Panc1 (cell line): ENCODE measurements around the gene TEF. TPM values are rescaled to one million over a fixed set of nuclear protein-coding genes. Genes with fewer than 3 reads are reported as not detected.

Experiments
- ATAC-seq: fragments of 200-7000 bp; cut with Tn5 transposase; 2 replicates; pipeline ENCODE4 v1.9.1; 2020; ENCODE audit warnings: mild to moderate bottlenecking, moderate library complexity
- BruUV-seq: library from RNA; stranded (reverse); fragments of 400-500 nt; replicated peaks from 2 replicates; lab custom pipeline; 2021; lab: Mats Ljungman, UMichigan
- CTCF ChIA-PET: fragments of 300-600 bp; sonication (Branson Sonifier 250); formaldehyde crosslinking; loops from one replicate; lab custom pipeline; 2022; ENCODE audit warnings: antibody characterized with exemption; lab: Charles Lee
- POLR2A ChIA-PET: fragments of 300-600 bp; sonication (Branson Sonifier 250); formaldehyde crosslinking; loops from one replicate; lab custom pipeline; 2022; ENCODE audit warnings: antibody characterized with exemption; lab: Charles Lee
- DNase-seq: peaks from one replicate; pipeline ENCODE4 v3.0.0-alpha.2; 2010; ENCODE audit warnings: low read depth, low spot score
- H3K27ac ChIP-seq: 2 replicates; pipeline ENCODE4 v1.5.1; 2011; ENCODE audit warnings: mild to moderate bottlenecking, low read length, inconsistent platforms
- H3K27me3 ChIP-seq: fragments of 200-500 bp; sonication (Bioruptor generic); 2 replicates; pipeline ENCODE4 v1.6.0; 2014; ENCODE audit warnings: low read length, inconsistent platforms; ENCODE audit not compliant: control insufficient read depth, insufficient read depth
- H3K36me3 ChIP-seq: fragments of 200-500 bp; sonication (Bioruptor generic); 2 replicates; pipeline ENCODE4 v1.5.1; 2014; ENCODE audit warnings: inconsistent platforms, mild to moderate bottlenecking, low read length, moderate library complexity; ENCODE audit not compliant: control insufficient read depth, insufficient read depth
- H3K4me1 ChIP-seq: 2 replicates; pipeline ENCODE4 v1.5.1; 2011; ENCODE audit warnings: inconsistent platforms, mild to moderate bottlenecking, low read length, moderate library complexity; ENCODE audit not compliant: control insufficient read depth, insufficient read depth
- H3K4me3 ChIP-seq, 2 experiments: 2 replicates each; pipeline ENCODE4 v1.5.1; 2011 to 2012; ENCODE audit warnings: low read depth in 2 of 2, low read length in 2 of 2, mild to moderate bottlenecking in 2 of 2, inconsistent platforms in 1 of 2, moderate library complexity in 1 of 2
- H3K9me3 ChIP-seq: fragments of 200-500 bp; sonication (Bioruptor generic); 2 replicates; pipeline ENCODE4 v1.5.1; 2014; ENCODE audit warnings: low read depth, mild to moderate bottlenecking, inconsistent platforms, low read length, moderate library complexity; ENCODE audit not compliant: control insufficient read depth, insufficient read depth
- POLR2AphosphoS5 ChIP-seq: IDR thresholded peaks from 2 replicates; pipeline ENCODE4 v1.6.1; 2012; ENCODE audit warnings: mild to moderate bottlenecking, low read depth, low read length, moderate library complexity
- SIN3A ChIP-seq: IDR thresholded peaks from 2 replicates; pipeline ENCODE4 v1.6.1; 2012; ENCODE audit warnings: low read depth, mild to moderate bottlenecking, low read length, moderate library complexity, borderline replicate concordance; ENCODE audit not compliant: insufficient read depth
- TCF7L2 ChIP-seq: IDR thresholded peaks from 2 replicates; pipeline ENCODE4 v1.6.1; 2011; ENCODE audit warnings: mild to moderate bottlenecking, low read depth, low read length, inconsistent platforms
- in situ Hi-C: cut with HindIII; loops from 2 replicates; pipeline ENCODE4 v1.10.0; 2016; ENCODE audit warnings: low sequenced_read_pairs, low pct_unique_long_range_greater_than_20kb
- intact Hi-C: fragments of 100-400 bp; cut with micrococcal nuclease; formaldehyde crosslinking; loops from one replicate; pipeline ENCODE4 v1.10.0; 2022; ENCODE audit not compliant: unreplicated experiment
- total RNA-seq: library from RNA; stranded (reverse); gene quantifications from one replicate; pipeline ENCODE4 v1.2.1, GENCODE V29; 2021; ENCODE audit not compliant: unreplicated experiment
- TF ChIP-seq, protein P1 (sequence below), 2 experiments: IDR thresholded peaks; 2 replicates each; pipeline ENCODE4 v1.6.1; 2011 to 2012; ENCODE audit warnings: low read depth in 2 of 2, control low read depth in 1 of 2, low read length in 1 of 2, mild to moderate bottlenecking in 1 of 2, moderate library complexity in 1 of 2; ENCODE audit not compliant: insufficient read depth in 1 of 2
- TF ChIP-seq, protein P2 (sequence below): fragments of 450-650 bp; IDR thresholded peaks from 2 replicates; pipeline ENCODE4 v1.5.1; 2017; ENCODE audit warnings: mild to moderate bottlenecking

Gene TEF
- total RNA-seq, 1 experiment from 2014 or later: 7.8 TPM

DNA sequence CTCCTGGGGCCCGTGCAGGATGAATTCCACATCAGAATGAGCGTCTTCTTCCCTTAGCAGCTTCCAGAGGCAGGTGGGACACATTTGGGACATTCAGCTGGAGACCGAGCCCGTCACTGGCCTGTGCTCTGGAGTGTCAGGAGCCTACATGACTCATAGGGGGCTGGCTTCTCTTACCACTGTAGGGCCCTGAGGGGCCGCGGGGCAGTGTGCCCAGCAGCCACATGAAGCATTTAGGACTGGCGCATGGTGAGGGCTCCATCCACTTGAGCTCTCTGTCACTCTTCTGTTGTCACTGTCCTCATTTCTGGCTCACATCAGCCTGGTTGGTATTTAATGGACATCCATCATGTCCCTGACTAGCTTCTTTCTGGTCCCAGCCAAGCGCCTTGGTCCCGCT, 38.0 kb upstream of the TEF start:
- Histone ChIP-seq H3K4me3 (no peak overlapping the region), H3K9me3 (no peaks in the 10 kb centered on the region), H3K36me3 (no peaks in the 10 kb centered on the region; the same call in 1 of the 2 replicates), H3K27ac (no peak overlapping the region), H3K27me3 (no peaks in the 10 kb centered on the region), H3K4me1 (no peaks in the 10 kb centered on the region)
- ATAC-seq: no peak
- in situ Hi-C loops (no loop called here), intact Hi-C loops (no loop called here)
- no peak for DNase-seq
- CTCF ChIA-PET: no interaction called here
- no TSS peak for BruUV-seq
- TF ChIP-seq TCF7L2 (no peak), SIN3A (no peak), POLR2AphosphoS5 (no peak)
- TF ChIP-seq, protein P1, sequence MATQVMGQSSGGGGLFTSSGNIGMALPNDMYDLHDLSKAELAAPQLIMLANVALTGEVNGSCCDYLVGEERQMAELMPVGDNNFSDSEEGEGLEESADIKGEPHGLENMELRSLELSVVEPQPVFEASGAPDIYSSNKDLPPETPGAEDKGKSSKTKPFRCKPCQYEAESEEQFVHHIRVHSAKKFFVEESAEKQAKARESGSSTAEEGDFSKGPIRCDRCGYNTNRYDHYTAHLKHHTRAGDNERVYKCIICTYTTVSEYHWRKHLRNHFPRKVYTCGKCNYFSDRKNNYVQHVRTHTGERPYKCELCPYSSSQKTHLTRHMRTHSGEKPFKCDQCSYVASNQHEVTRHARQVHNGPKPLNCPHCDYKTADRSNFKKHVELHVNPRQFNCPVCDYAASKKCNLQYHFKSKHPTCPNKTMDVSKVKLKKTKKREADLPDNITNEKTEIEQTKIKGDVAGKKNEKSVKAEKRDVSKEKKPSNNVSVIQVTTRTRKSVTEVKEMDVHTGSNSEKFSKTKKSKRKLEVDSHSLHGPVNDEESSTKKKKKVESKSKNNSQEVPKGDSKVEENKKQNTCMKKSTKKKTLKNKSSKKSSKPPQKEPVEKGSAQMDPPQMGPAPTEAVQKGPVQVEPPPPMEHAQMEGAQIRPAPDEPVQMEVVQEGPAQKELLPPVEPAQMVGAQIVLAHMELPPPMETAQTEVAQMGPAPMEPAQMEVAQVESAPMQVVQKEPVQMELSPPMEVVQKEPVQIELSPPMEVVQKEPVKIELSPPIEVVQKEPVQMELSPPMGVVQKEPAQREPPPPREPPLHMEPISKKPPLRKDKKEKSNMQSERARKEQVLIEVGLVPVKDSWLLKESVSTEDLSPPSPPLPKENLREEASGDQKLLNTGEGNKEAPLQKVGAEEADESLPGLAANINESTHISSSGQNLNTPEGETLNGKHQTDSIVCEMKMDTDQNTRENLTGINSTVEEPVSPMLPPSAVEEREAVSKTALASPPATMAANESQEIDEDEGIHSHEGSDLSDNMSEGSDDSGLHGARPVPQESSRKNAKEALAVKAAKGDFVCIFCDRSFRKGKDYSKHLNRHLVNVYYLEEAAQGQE (IDR thresholded peaks at IDR 0.05; ENCODE audit: insufficient read depth in 1 of 2, low read depth in 2 of 2, low read length in 1 of 2): no peak
- TF ChIP-seq, protein P2, sequence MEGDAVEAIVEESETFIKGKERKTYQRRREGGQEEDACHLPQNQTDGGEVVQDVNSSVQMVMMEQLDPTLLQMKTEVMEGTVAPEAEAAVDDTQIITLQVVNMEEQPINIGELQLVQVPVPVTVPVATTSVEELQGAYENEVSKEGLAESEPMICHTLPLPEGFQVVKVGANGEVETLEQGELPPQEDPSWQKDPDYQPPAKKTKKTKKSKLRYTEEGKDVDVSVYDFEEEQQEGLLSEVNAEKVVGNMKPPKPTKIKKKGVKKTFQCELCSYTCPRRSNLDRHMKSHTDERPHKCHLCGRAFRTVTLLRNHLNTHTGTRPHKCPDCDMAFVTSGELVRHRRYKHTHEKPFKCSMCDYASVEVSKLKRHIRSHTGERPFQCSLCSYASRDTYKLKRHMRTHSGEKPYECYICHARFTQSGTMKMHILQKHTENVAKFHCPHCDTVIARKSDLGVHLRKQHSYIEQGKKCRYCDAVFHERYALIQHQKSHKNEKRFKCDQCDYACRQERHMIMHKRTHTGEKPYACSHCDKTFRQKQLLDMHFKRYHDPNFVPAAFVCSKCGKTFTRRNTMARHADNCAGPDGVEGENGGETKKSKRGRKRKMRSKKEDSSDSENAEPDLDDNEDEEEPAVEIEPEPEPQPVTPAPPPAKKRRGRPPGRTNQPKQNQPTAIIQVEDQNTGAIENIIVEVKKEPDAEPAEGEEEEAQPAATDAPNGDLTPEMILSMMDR: no peak
- POLR2A ChIA-PET: no interaction called here

DNA sequence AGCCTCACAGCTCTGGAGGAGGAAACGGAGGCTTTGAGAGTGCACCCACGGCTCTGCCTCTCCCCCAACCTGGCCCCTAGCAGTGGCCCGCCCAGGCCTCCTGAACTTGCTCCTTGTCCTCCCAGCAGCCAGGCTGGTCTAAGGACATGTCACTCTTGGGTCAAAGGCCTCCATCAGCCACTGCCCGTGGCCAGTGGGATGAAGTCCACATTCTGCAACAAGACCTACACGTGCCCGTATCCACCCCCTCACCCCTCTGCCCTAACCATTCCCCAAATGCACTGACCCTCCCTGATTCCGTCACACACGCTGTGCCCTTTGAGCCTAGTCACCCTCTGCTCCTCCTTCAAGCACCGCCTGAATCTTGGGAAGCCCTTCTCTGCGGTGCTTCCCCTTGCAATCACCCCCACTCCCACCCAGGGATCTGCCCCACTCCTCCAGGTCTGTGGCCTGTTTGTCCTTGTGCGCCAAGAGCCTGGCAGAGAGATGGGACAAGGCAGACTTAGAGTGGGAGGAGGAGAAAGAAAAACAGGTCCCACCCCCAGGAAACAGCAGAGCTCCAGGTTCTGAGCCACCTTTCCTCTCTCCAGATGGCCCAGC, 37.5 kb upstream of the TEF start:
- no peak for ATAC-seq
- ChIA-PET POLR2A (no interaction called here), CTCF (no interaction called here)
- Histone ChIP-seq H3K9me3 (no peaks in the 10 kb centered on the region), H3K36me3 (no peaks in the 10 kb centered on the region; the same call in 1 of the 2 replicates), H3K4me1 (no peaks in the 10 kb centered on the region), H3K4me3 (no peak overlapping the region), H3K27ac (no peak overlapping the region), H3K27me3 (no peaks in the 10 kb centered on the region)
- in situ Hi-C loops (no loop called here), intact Hi-C loops (no loop called here)
- BruUV-seq: no TSS peak
- DNase-seq: no peak
- TF ChIP-seq, protein P2: no peak
- TF ChIP-seq SIN3A (no peak), TCF7L2 (no peak), POLR2AphosphoS5 (no peak)
- TF ChIP-seq, protein P1 (IDR thresholded peaks at IDR 0.05; ENCODE audit: insufficient read depth in 1 of 2, low read depth in 2 of 2, low read length in 1 of 2): no peak
